Right lung (tissue), 5 donors: ENCODE results near the gene KBTBD13. TPM values are rescaled to one million over a fixed set of nuclear protein-coding genes. Genes with fewer than 3 reads are reported as not detected.
"Not testable (repeated sequence)": the region's sequence is repeated elsewhere in the genome, so short reads cannot be mapped to it uniquely, and the experiment has no call there.

ENCODE experiments used
- DNase-seq, 2 donors: peaks; one replicate each; pipeline ENCODE4 v3.0.0-alpha.2; 2013
- polyA plus RNA-seq, 5 donors: library from polyadenylated mRNA; unstranded; fragments of 120-200 nt; gene quantifications; one replicate each; pipeline versions ENCODE4 v1.2.1 to v1.2.3, GENCODE V29; 2013; ENCODE audit warnings: inconsistent platforms in 1 of 5, low replicate concordance in 1 of 5; ENCODE audit not compliant: insufficient read length in 5 of 5, insufficient read depth in 1 of 5

KBTBD13 gene
- polyA plus RNA-seq, 5 donors, result 0.31 to 1.6 (median 0.89) TPM

DNA sequence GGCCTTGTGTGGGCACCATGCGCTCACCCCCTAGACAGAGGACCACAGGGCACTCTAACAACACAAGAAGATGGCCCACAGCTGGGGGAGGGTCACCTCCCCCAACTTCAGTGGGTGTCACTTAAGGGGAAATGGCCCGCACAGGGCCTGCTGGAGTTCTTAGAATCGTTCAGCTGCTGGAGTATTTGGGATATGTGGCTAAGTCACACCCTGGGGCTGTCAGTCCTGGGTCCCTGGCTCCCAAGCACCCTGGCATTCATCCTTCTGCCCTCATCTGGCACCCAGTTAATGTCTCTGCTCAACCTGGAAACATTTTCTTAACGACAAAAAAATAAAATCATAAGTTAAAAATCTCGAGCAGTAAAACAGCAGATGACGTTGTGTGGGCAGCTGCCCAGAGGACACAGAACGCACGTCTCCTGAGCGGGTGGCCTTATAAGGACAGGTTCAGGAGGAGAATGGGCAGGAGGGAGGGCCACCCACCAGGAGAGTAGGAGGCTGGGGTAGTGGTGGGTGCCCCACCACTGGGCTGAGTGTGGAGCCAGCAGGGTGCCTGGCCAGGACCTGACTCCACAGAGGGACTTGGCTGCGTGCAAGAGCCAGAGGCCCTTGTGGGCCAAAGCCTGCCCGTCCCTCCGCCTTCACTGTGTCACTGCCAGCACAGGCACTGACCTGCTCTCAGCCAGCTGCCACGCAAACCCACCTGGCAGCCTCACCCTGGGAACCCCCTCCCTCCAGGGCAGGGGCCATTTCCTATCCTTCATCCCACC lies 11.5 kb downstream of the KBTBD13 start:
- peak in 1 of 2 donors; percentile 79 for DNase-seq

DNA sequence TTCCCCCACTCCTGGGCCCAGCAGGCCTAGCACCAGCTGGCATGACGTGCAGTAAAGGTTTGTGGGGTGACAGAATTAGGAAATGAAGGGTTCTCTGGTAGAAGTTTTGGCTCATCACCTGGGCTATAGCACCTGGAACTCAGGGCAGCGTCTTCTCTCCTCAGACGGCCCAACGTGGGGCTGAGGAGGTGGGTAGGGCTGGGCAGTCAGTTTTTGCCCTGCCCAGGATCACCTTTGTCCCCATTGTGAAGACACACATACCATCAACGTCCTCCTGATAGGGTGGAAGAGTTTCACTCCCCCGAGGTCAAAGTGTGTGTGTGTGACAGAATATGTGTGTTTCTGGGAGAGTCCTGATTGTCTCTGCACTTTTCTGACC lies 12.1 kb downstream of the KBTBD13 start:
- no peak for DNase-seq

DNA sequence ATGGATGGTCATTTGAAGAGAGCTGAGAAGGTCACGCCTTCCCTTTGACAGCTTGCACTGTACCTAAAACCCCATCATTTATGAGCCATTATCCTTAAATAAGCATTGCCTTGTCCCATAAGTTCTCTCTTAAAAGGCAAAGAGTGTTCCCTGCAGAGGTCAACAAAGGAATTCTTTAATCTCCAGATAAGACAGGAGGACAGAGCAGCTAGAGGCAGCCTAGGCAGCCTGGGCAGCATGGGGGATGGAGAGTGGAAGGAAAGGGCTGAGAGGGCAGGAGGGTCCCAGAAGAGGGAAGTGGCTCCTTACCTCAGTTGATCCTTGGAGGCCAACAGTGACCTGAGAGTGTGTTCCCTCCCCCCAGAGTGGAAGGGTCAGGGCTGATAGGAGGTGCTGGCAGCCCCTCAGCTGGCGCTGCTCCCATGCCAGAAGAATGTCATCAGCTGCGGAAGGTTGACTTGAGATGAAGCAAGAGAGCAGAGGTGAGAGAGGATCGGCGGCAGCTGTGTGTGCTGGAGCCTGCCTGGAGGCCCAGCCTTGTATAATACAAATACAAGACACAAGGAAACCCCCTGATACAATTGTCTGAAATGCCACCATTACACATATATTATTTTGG lies 12.8 kb downstream of the KBTBD13 start:
- peak; percentile 93 to 94 for DNase-seq

DNA sequence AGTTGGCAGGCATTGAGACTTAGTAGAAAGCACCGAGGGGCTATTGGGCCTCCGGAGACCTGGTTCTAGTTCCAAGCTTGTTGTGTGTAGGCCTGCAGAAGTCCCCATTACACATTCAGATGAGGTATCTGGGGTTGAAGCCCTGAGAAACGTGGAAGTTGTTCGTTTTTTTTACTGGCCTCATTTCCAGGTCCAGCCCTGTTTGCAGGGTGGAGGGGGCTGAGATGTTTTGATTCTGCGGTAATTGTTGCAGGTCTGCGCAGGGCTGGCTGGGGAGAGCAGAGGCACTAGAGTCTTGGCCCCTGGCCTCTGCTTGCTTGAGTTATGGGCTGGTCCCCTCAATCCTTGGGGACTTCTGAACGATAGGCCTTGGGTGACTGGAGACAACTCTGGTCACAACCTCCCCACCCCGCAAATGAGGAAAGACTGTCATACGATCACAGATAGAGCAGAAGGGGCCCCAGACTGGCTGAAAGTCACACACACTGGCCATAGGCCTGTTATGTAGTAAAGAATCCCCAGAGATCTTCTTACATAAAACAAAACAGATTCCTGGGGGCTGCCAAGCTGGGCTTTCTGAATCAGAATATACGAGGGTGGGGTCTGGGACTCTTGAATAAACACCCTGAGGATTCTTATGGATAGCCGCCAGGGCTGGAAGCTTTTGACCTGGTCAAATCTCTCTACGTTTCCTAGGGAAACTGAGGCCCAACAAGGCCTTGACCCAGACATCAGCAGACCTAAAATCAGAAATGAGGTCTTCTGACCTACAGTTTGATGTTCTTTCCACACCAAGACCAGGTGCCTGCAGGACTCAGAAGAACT lies 15.6 kb downstream of the KBTBD13 start:
- DNase-seq, result no peak

DNA sequence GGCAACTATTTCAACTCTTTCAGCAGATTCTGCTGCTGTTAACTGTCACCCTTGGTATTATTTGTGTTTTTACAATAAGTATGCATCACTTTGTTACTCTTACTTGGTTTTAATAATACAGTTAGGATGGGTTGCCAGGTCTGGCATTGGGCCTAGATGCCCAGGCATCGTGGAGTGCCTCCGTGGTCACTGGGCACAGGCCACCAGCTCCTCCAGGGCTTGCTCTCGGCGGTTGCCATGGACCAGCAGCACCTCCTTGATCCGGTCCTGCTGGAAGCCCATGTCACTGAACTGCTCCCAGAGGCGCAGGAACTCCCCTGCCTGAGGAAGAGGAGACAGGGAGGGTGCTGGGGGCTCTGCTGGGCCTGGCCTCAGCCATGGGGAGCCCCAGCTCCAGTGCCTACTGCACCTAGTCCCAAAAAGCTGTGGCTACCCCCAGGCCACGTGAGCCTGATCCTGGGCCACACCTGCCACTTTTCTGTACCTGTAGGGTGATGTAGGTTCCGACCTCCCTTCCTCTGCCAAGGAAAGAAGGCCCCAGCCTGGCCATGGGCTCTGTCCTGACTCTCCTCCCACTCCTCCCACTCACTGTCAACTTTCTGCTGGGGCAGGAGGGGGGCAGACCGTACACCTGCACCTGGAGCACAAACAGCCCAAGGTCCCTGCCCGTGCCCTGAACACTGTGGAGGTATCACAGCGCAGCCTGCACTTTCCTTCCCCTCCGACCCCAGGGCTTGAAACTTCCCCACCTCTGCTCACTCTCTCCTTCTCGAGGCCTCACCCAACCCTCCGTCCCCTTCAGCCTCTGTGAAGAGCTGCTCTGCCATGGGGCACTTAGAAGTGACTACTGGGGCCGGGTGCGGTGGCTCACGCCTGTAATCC lies 16.6 kb downstream of the KBTBD13 start:
- no peak for DNase-seq

DNA sequence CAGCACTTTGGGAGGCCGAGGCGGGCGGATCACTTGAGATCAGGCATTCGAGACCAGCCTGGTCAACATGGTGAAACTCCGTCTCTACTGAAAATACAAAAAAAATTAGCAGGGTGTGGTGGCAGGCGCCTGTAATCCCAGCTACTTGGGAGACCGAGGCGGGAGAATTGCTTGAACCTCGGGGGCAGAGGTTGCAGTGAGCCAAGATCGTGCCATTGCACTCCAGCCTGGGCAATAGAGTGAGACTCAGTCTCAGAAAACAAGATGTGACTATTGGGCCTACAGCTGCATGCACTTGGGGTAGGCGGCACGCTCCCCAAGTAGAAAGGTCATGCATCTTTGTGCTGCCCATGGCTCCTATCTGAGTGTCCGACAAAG lies 17.2 kb downstream of the KBTBD13 start:
- not testable (repeated sequence) for DNase-seq

DNA sequence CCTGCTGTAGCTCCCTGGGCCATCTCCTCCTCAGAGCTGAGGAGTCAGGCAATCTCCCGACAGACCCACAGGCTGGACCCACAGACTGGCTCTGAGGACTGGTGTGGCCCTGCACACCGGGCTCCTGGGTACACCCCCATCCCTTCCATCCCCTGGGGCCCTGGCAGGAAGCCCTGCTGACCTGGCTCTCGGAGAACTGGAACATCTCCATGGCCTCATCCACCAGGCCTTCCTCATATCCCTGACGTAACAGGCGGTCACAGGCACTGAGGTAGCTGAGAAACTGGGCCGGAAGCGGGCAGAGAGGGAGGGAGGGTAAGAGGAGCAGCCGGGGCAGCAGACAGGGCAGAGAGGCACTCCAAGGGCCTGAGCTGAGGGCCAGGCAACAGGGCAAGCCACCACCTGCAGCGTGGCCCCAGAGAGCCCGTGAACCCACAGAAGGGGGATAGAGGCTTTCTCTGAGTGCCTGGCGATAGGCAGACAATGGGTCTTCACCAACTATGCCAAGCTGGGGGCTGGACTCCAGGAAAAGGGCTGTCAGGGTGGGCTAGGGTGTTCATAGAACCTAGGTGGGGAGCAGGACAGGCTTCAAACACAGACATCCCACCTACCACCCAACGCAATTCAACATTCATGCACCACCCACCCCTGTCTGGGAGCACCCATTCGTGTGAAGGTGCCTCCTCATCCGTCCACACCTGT lies 17.9 kb downstream of the KBTBD13 start:
- no peak for DNase-seq

DNA sequence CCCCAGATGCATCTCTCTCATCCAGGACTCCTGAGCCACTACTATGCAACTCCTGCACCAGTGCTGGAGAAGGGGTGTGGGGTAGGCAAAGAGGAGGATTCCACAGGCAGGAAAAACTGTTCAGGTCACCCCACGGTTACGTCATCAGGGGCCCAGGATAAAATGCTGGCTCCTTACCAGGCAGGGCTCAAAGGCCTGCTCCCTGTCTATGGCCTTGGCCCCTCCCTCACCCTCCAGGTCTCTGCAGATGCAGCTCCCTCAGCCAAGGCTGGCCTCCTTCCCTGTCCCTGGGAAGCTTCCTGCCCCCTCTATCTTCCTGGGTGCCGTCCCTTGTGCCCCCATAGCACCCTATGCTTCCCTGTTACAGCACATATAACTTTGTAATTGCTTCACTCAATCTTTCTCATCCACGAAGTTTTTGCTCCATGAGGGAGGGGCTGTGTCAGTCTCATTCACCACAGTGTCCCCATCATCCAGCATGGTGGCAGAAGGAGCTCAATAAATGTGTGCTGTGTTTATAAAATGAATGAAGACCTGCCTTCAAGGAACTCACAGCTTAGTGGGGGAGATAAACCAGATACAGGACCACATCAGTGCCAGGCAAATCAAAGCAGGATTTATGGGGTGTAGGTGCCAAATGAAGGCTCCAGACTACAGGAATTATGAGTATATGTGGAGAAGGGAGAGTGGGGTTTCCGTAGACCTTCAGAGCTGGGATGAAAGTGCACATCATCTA lies 18.6 kb downstream of the KBTBD13 start:
- DNase-seq, result no peak

DNA sequence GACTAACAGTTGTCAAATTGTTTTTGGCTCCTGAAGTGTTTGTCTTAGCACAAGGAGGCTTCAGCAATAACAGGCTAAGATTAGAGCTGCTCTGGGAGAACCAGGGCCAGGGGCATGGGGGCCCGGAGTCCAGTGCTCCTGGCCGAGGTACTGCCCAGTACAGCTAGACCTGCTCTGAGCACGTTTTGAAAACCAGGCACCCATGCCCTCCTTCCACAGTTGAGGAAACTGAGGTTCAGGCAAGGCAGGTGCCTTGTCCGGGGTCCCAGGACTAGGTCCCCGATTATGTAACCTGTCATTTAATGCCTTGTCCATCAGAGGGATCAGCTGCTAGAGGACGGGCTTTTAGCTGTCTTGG lies 19.2 kb downstream of the KBTBD13 start:
- DNase-seq, result no peak

DNA sequence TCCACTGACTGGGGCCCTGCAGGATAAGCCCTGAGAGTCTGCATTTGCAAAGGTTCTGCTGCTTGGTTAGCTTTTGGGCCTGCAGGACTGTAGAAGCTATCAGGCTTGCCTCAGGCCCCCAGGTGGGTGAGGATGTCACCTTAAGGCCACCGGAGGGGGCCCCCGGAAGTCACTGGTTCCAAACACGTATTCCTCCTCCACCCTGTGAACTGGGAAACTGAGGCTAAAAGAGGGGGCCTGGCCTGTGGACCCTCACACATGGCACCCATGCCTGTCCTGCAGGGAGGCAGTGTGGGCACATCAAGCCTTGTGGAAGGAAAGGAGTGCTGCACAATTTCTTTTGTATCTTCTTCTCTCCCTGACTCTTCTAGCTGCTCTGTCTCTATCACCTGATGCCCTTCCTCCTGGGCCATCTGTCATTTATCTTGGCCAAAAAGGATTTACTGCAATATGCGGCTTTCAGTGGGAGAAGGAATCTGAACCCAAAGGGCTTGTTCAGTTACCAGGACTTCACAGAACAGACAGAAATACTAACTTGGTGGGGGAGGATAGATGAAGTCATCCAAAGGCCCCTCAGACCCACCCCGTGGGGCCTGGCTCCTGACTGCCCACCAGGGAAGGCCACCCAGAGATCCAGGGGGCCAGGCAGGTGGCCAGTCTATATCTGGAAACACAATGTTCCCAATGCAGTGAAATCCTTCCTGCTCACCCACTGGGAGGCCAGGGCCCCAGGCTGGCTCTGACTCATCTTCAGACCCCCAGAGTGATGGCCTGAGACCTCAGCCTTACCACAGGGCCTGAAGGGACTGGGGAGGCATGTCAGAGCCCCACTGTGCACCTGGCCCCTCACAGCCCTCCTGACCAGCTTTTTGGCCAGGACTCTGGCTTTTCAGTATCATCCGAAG lies 20.2 kb downstream of the KBTBD13 start:
- no peak for DNase-seq

DNA sequence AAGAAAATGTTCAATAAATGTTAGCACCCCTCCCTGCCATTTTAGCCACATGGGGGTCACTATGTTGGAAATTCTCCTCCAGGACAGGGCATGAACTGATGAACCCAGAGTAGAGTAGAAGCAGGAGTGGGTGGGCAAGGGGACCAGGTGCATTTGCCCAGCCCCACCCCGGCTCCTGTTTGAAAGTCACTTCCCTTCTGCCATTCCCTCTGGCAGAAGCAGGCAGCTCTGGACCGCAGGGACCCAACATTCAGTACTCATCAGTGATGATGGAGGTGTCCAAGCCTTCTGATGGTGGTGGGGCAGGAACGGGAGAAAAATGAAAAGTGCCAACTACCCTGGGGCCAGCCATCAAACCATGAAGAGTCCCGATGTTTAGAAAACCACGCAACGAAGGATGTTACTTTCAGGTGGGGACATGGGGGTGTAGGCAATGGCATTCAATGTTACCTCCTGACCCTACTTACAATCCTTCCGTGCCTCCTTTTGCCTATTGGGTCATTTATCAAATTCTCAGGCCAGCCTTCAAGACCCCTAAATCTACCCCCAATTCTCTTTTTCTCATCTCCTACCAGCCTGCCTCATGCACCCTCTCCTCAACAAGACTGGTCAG lies 21.2 kb downstream of the KBTBD13 start:
- DNase-seq, result no peak

DNA sequence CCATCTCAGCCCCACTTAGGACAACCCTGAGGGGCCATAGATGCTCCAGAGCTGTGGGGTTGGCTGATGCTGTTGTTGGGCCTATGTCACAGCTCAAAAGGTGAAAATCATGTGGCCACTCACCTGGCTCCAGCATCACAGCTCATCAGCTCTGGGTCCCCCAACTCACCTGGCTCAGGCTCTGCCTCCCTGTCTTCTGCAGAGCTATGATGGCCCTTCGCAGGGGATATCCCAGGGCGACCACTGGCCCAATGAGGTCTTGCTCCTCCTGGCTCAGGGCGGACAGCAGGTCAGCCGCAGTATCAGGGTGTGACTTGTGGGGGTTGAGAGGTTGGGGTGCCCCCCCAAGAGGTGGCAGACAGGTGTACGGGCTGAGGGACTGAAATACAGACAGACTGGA lies 22.8 kb downstream of the KBTBD13 start:
- DNase-seq, result no peak

DNA sequence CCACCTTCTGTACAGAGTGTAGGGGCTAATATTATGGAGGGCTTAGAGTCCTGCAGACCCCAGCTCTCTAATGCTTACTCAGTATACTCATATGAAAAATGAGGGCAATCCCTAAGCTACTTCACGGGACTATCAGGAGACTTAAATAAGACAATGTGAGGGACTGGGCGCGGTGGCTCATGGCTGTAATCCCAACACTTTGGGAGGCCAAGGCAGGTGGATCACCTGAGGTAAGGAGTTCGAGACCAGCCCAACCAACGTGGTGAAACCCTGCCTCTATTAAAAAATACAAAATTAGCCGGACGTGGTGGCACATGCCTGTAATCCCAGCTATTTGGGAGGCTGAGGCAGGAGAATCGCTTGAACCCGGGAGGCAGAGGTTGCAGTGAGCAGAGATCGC lies 23.3 kb downstream of the KBTBD13 start:
- DNase-seq, result not testable (repeated sequence)

DNA sequence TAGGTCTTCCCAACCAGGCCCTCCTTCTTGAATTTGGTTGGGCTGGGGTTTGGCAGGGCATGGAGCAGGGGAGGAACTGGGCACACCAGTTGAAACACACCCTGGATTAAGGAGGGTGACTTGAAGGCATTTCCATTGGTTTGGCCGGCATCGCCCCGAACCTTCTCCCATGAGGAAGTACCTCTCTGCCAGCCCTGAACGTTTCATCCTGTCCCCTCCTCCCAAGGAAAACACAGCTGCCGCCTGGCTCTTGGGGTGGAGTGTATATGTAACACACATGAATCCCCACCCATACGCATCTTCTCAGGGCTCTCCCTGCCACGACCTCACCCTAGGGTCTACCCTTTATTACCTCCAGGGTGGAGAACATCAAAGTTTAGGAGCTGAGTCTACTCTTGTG lies 23.9 kb downstream of the KBTBD13 start:
- no peak for DNase-seq

DNA sequence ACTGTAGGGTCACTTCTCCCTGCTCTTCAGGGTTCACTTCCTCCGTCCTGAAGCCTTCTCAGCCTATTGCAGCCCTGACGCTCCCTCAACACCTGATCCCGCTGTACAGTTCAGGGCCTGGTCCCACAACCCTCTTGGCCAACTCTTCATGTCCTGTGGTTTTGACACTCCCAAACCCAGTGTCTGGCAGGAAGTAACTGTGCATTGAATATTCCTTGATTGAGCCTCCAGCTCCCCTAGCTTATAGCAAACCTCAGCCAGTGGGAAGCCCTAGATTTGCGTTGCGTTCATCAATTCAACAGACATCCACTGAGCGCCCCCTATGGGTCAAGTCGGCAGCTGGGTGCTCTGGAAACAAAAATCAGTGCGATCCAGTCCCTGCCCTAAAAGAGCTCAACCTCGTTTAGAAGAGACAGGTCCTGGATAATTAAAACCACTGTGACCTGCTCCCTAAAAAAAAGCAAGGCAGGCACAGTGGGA lies 24.9 kb downstream of the KBTBD13 start:
- DNase-seq, result peak; percentile 75 to 83

DNA sequence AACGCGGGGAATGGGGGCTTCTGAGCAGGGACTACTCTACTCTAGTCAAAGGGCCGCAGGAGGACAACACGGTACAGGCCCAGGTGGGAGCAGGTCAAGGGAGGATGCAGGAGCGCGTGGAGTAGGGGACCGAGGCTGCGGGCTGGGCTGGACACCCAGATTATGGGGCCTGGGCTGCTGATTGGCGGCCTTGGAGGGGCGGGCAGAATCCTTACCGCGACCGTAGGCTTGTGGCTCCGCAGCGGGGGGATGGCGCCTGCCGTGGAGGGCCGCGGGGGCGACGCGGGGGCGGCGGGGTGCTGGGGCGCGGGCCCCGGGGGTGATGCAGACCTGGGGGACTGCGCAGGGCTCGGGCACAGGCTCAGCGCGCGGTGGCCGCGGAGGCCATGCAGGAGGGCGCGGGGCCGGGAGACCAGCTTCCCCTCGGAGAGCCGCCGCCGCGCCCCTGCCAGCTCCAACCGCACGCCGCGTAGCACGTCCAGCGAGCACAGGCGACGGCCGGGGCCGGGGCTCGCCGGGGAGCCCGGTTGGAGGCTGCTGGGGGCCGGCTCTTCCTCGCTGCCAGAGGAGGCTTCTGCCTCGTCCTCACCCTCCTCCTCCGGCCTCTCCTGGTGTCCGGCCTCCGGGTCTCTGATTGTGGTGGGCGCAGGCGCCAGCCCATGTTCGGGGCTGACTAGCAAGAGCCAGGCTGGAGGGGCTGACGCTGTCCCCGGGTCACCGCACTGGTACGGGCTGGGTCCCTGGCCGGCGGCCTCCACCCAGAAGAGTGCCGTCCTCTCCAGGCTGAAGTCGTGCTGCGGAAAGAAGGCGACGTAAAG lies 25.6 kb downstream of the KBTBD13 start:
- no peak for DNase-seq

DNA sequence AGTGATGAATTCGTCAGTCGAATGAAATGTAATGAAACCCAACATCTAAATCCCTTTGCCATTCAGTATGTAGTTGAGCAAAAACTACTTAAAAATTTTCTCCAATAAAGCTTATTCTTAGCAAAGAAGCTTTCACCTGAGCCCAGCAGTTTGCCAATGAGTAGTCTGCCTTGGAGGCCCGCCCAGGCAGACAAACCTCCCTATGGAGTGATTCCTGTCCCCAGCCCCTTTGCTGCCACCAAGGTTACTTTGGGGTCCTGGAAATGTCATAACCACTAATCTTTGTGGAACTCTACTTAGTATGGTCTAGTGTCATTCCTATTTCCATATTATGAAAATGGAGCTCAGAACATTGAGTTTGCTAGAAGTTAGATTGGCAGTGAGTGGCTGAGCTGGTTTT lies 26.4 kb downstream of the KBTBD13 start:
- DNase-seq, result no peak

DNA sequence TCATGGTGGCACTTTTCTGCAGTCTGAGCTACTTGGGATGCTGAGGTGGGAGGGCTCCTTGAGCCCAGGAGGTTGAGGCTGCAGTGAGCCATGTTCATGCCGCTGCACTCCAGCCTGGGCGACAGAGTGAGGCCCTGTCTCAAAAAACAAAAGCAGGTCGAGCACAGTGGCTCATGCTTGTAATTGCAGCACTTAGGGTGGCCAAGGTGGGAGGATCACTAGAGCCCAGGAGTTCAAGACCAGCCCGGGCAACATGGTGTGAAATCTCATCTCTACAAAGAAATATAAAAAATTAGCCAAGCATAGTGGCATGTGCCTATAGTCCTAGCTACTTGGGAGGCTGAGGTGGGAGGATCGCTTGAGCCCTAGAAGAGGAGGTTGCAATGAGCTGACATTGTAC lies 28.5 kb downstream of the KBTBD13 start:
- DNase-seq, result no peak
